Kidney (tissue), 14 donors: ENCODE data around the gene PACC1. TPM values are rescaled to one million over a fixed set of nuclear protein-coding genes. Genes with fewer than 3 reads are reported as not detected.

ENCODE experiments used
- DNase-seq, 5 donors: peaks; one replicate each; pipeline ENCODE4 v3.0.0-alpha.2; 2013 to 2020
- FAIRE-seq: peaks from 2 replicates; lab custom pipeline; 2012; peaks lifted over from hg19 to GRCh38; lab: Jason Lieb, UNC
- H3K27ac ChIP-seq, 2 donors: one replicate each; pipeline ENCODE4 v1.7.0; 2013; ENCODE audit warnings: low read depth in 2 of 2, low read length in 2 of 2, inconsistent platforms in 1 of 2
- H3K27me3 ChIP-seq: one replicate; pipeline ENCODE4 v1.7.1; 2013; ENCODE audit warnings: low read length, inconsistent platforms; ENCODE audit not compliant: control insufficient read depth, insufficient read depth
- H3K36me3 ChIP-seq, 3 donors: one replicate each; pipeline versions ENCODE4 v1.7.0 to v1.7.1; 2013; ENCODE audit warnings: low read length in 3 of 3, control low read depth in 1 of 3, inconsistent platforms in 1 of 3; ENCODE audit not compliant: insufficient read depth in 3 of 3, control insufficient read depth in 2 of 3
- H3K4me1 ChIP-seq, 3 donors: one replicate each; pipeline versions ENCODE4 v1.7.0 to v1.7.1; 2013; ENCODE audit warnings: low read length in 3 of 3, inconsistent platforms in 1 of 3, low read depth in 1 of 3; ENCODE audit not compliant: control insufficient read depth in 2 of 3, insufficient read depth in 2 of 3
- H3K4me3 ChIP-seq, 3 donors: one replicate each; pipeline versions ENCODE4 v1.7.0 to v1.8.1; 2013; ENCODE audit warnings: low read length in 3 of 3, control low read depth in 1 of 3, inconsistent platforms in 1 of 3
- H3K9ac ChIP-seq, 3 donors: one replicate each; pipeline versions ENCODE4 v1.7.0 to v1.7.1; 2013; ENCODE audit warnings: low read length in 3 of 3, control low read depth in 1 of 3, inconsistent platforms in 1 of 3
- H3K9me3 ChIP-seq, 3 donors: one replicate each; pipeline versions ENCODE4 v1.7.0 to v1.7.1; 2013; ENCODE audit warnings: low read length in 3 of 3, control low read depth in 1 of 3, inconsistent platforms in 1 of 3; ENCODE audit not compliant: control insufficient read depth in 2 of 3, insufficient read depth in 1 of 3
- intact Hi-C: fragments of 100-400 bp; cut with DNase I; formaldehyde crosslinking; loops from one replicate; pipeline ENCODE4 v1.11.1; 2022
- polyA plus RNA-seq: library from polyadenylated mRNA; stranded (reverse); fragments of 350-450 nt; fragmentation: Illumina TruSeq; extraction: RNeasy Lipid Tissue Mini Kit (QIAGEN cat#74804); gene quantifications from one replicate; pipeline ENCODE4 v1.2.3, GENCODE V29; 2014; ENCODE audit warnings: low read depth, low replicate concordance; ENCODE audit not compliant: insufficient read depth
- total RNA-seq: library from RNA; stranded (reverse); fragmentation: NEBNext Ultra II Directional; extraction: Animal tissue kit (Norgen Biotek cat#: 25700); gene quantifications from one replicate; pipeline ENCODE4 v1.2.1, GENCODE V29; 2021
- TF ChIP-seq, protein P1 (sequence below): IDR thresholded peaks from 3 replicates; pipeline ENCODE4 v1.5.1; 2012; ENCODE audit warnings: mild to moderate bottlenecking, moderate library complexity, borderline replicate concordance; ENCODE audit not compliant: insufficient read depth; ENCODE audit errors: extremely low read depth
- donor health status: control.
- donor health status: control.
- donor health status: control.
- donor health status: control.
- donor health status: control.
- donor health status: DM: yes; HTN: yes; CAD: no.
- donor health status: Normal renal cell carcinoma (clear cell type).

The PACC1 gene
- total and polyA plus RNA-seq, 2 donors from 2014 or later, result 8.7 to 13.7 TPM

DNA sequence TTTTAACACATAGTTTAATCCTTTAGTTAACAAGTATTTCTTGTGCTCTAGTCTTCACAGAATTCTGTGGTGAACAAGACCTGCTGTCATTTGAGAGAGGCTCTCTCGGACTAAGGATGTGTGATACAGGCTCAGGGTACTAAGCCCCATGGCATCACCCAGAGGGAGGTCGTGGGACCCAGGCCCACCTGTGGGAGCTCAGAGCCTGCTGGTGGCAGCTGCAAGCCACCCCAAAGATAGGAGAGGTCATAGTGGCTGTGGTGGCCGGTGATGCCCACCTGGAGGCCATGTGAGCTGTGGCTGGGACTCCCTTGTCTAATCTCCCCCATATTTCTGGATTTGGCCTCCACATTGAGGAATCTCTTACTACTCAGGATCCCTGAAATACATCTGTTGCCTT lies 40.1 kb upstream of the PACC1 start:
- no peak for FAIRE-seq

DNA sequence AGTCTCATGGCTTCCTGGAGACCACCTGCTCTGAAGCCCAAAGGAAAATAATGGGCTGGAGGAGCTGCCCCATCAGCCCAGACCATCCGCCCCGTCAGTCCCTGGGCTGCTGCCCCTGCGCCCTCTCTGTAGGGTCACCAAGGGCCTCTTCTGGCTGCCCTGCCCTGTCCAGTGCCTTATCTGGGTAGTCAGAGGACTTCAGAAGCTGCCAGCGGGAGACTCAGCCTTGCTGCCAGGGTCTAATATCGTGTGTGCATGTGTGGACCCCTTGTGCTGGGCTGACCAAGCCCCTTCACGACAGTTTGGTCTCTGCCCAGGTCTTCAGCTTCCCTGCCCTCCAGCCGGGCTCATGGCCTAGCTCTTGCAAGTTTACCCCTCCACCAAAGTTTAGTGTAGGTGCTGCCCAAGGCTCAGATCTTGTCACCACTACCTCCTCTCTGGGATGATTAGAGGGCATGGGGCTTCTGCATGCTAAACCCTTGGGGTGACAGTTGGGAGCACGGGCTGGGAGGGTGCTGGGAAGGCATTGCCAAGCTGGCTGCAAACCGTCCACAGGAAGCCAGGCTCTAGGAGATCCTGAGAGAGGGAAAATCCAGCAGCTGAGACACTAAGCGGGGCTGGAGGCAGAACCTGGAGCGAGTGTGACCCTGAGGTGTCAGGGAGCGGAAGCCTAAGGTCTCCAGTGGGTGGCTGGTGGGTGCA lies 38.6 kb upstream of the PACC1 start:
- H3K9ac ChIP-seq, result no peak overlapping the region
- no peak for FAIRE-seq
- intact Hi-C loops, result loop anchor here (10.0 kb wide), 1 partner anchor 389 kb away; no protein-coding TSS in a partner anchor

More for the DNA sequence above, 40.1 kb upstream of the PACC1 start:
- Histone ChIP-seq H3K4me1 (peaks cover 0 to 2% (median 0%) of the 10 kb centered on the region in 3 donors), H3K4me3 (no peak overlapping the region), H3K9me3 (no peaks in the 10 kb centered on the region), H3K36me3 (no peaks in the 10 kb centered on the region), H3K9ac (no peak overlapping the region), H3K27me3 (no peaks in the 10 kb centered on the region), H3K27ac (no peak overlapping the region)
- intact Hi-C loops, result loop anchor here (10.0 kb wide), 1 partner anchor 390 kb away; no protein-coding TSS in a partner anchor
- TF ChIP-seq, protein P1, sequence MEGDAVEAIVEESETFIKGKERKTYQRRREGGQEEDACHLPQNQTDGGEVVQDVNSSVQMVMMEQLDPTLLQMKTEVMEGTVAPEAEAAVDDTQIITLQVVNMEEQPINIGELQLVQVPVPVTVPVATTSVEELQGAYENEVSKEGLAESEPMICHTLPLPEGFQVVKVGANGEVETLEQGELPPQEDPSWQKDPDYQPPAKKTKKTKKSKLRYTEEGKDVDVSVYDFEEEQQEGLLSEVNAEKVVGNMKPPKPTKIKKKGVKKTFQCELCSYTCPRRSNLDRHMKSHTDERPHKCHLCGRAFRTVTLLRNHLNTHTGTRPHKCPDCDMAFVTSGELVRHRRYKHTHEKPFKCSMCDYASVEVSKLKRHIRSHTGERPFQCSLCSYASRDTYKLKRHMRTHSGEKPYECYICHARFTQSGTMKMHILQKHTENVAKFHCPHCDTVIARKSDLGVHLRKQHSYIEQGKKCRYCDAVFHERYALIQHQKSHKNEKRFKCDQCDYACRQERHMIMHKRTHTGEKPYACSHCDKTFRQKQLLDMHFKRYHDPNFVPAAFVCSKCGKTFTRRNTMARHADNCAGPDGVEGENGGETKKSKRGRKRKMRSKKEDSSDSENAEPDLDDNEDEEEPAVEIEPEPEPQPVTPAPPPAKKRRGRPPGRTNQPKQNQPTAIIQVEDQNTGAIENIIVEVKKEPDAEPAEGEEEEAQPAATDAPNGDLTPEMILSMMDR, result no peak
- DNase-seq, result no peak

DNA sequence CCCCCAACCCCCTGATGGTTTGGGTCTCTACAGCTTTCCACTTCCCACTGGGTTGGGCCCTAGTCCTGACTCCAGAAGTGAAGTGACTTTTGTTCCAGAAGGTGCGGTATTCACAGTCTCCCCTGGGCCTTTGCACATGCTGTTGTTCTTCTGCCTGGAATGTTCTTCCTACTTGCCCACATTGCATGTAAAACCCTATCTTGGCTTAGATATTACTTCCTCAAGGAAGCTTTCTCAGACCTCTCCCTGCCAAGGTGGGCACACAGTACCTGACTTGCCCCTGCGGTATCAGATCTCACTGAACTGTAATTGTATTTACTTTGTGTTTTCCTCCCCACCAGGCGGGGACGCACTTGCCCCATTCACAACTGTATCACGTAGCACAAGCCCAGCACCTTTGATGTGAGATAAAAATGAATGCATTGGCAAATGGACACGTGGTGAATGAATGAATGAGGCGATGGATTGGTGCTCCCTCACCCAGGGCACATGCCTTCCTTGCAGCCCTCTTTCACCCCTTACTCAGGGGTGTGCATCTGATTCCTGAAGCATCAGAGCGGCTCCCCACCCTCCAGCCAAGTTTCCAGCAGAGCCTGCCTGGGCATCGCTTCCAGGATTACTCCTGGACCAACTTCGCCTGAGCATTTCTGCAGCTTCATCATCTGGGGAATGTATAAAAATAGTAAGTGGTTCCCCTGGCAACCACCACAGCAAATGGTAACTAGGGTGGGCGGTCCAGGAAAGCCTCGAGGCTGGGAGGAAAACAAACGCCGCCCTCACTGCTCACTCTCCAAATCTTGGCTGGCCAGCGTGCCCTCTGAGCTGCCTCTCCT lies 37.9 kb upstream of the PACC1 start:
- Histone ChIP-seq H3K4me3 (no peak overlapping the region), H3K9ac (no peak overlapping the region), H3K27ac (no peak overlapping the region), H3K36me3 (no peaks in the 10 kb centered on the region), H3K9me3 (no peaks in the 10 kb centered on the region), H3K4me1 (peaks cover 0 to 2% (median 0%) of the 10 kb centered on the region in 3 donors), H3K27me3 (no peaks in the 10 kb centered on the region)
- FAIRE-seq (no peak), DNase-seq (peak in 1 of 5 donors; percentile 66)
- TF ChIP-seq, protein P1, result no peak
- intact Hi-C loops, result loop anchor here (10.0 kb wide), 1 partner anchor 388 kb away; no protein-coding TSS in a partner anchor

More for the DNA sequence above, 38.6 kb upstream of the PACC1 start:
- no peaks in the 10 kb centered on the region for H3K36me3 ChIP-seq
- peaks cover 0 to 2% (median 0%) of the 10 kb centered on the region in 3 donors for H3K4me1 ChIP-seq
- H3K27me3 ChIP-seq, result no peaks in the 10 kb centered on the region
- H3K27ac ChIP-seq, result no peak overlapping the region
- TF ChIP-seq, protein P1, result no peak
- H3K9me3 ChIP-seq, result no peaks in the 10 kb centered on the region
- DNase-seq, result no peak
- no peak overlapping the region for H3K4me3 ChIP-seq
